GM10266 (cell line): ENCODE results near the gene VPS54.

Experiments
- DNase-seq: peaks from one replicate; pipeline ENCODE4 v3.0.0; 2012; ENCODE audit errors: extremely low spot score
- TF ChIP-seq, protein P1 (sequence below): IDR thresholded peaks from 2 replicates; pipeline ENCODE4 v1.5.1; 2012; ENCODE audit warnings: mild to moderate bottlenecking, low read depth; ENCODE audit not compliant: control insufficient read depth, insufficient read depth; ENCODE audit errors: missing control alignments

The VPS54 gene

DNA sequence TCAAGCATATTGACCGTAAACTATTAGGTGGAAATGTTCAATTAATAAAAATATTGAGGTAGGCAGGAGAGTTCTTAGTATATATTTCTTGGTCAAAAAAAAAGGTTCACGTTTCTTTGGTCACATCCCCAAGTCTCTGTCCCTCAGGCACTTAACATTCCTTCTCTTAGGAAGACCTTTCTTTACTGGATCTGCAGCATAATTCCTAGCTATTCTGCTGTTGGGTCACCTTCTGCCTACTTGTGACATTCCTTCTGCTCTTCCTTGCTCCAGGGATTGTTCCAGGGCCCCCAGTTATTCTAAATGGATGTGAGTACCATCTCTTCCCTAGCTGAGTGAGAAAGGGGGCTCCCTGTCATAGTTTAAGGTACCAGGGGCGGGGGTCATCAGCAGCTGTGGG lies 173.4 kb downstream of the VPS54 start:
- TF ChIP-seq, protein P1, sequence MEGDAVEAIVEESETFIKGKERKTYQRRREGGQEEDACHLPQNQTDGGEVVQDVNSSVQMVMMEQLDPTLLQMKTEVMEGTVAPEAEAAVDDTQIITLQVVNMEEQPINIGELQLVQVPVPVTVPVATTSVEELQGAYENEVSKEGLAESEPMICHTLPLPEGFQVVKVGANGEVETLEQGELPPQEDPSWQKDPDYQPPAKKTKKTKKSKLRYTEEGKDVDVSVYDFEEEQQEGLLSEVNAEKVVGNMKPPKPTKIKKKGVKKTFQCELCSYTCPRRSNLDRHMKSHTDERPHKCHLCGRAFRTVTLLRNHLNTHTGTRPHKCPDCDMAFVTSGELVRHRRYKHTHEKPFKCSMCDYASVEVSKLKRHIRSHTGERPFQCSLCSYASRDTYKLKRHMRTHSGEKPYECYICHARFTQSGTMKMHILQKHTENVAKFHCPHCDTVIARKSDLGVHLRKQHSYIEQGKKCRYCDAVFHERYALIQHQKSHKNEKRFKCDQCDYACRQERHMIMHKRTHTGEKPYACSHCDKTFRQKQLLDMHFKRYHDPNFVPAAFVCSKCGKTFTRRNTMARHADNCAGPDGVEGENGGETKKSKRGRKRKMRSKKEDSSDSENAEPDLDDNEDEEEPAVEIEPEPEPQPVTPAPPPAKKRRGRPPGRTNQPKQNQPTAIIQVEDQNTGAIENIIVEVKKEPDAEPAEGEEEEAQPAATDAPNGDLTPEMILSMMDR = no peak
- DNase-seq = no peak

- TF ChIP-seq, protein P1 = no peak
- no peak for DNase-seq
These were observed 174.6 kb downstream of the VPS54 start for GRCh38 chr2:63844616-63845015.

DNA sequence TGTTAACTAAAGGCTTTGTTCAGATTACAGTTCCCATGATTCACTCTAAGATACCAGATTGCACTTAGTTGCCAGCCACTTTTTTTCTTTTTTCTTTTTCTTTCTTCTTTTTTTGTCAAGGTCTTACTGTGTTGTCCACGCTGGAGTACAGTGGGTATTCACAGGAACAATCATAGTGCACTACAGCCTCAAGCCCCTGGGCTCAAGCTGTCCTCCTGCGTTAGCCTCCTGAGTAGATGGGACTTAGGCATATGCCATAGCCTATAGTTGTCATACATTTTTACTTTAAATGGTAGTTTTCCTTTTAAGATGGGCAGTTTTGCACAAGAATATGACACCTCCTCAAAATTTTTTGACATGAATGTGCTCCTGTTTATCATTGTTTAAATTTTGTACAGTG lies 175.4 kb downstream of the VPS54 start:
- TF ChIP-seq, protein P1 = no peak
- no peak for DNase-seq

DNA sequence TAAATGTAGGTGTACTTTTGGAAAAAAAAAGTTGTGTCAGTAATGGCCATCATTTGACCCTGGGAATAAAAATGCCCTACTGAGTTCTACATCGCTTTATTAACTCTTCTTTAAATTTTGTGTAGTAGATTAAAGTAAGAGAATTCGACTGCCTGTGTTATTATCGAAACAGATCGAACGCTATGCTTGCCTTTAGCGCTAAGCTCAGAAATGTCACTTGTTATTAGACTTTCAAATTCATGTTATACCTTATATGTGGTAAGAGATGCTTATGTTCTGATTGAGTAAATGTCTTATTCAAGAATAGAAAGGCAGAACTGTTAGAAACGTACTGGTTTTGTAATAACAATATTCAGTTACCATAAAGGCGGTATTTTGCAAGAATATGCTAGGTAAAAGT lies 176.1 kb downstream of the VPS54 start:
- no peak for DNase-seq
- TF ChIP-seq, protein P1 = no peak

DNA sequence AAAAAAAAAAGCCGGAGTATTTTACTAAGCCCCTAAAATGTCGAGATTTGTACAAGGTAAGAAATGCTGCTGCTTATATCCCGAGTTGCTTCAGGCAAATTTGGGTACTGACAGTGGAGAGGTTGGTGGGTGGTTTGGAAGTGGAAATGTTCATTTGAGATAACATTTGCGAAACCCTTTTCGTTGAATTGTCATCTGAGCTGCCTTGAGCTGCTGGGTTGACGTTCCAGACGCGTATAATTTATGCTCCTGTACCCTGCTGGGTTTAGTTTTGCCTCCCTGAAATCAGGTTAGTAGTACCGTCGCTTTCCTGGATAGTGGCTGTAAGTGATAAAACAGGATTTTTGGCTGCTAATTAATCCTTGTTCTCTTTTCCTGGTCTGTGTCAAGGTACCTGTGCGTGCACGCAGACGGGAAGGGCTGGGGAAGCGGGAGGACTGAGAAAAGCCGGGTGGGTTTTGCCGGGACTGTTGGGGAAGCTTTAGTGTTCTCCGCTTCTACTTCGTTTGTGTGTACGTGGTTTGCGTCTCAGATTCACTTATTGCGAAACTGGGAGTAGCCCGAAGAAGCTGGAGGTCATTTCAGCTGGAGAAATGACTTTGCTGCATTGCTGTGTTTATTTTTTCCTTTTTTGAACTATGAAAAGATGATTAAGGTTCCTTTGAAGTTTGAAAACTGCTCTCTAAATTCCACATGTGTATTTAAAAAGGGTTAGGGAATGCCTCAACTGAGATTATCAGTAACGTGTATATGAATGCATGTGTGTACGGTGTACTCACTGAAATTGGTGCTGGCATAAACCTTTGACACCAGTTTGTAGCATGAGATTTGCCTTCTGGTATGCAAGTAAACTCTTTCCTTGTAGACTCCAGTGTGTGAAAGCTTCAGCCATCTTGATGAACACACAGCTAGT lies 176.8 kb downstream of the VPS54 start:
- TF ChIP-seq, protein P1 = no peak
- DNase-seq = no peak
